ENCODE results near the gene ONECUT3.

ONECUT3 gene

DNA sequence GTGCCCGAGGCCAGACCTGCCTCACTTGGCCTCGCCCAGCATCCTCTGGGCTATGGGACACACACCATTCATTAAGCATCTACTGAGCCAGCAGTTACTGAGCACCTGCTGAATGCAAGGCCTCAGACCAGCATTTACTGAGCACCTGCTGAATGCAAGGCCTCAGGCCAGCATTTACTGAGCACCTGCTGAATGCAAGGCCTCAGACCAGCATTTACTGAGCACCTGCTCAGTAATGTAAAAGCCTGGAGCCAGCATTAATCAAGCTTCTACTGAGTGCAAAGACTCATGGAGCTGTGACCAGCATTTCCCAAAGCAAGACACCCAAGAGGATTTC lies 55.1 kb downstream of the ONECUT3 start:
- FAIRE-seq (no peak), DNase-seq (ENCODE audit: insufficient read length) (no peak)
- TF ChIP-seq TAF1 (IDR thresholded peaks at IDR 0.05; ENCODE audit: borderline replicate concordance, low read depth, low read length) (no peak), POLR2A (IDR thresholded peaks at IDR 0.05; ENCODE audit: low read depth, low read length) (no peak), POLR2AphosphoS5 (IDR thresholded peaks at IDR 0.05; ENCODE audit: low read depth, low read length) (no peak)

DNA sequence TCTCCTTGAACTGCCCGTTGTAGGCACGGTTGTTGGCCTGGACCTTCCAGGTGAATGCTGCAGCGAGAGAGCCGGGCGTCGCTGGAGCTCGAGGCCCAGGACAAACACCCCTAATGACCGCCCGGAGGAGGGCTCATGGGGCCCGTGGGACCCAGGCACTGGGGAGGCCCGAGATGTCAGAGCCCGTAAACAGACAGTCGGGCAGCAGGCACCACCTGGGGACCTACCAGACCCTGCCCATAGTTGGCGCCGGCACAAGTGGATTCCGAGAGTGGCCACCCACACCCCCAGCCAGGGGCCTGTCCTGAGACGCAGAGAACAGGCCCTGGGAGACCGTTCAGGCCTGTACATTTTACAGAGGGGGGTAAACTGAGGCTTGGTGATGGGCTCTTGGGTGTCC lies 56.4 kb downstream of the ONECUT3 start:
- no peak for TF ChIP-seq TAF1 (IDR thresholded peaks at IDR 0.05; ENCODE audit: borderline replicate concordance, low read depth, low read length)
- TF ChIP-seq POLR2A (IDR thresholded peaks at IDR 0.05; ENCODE audit: low read depth, low read length): no peak
- TF ChIP-seq POLR2AphosphoS5 (IDR thresholded peaks at IDR 0.05; ENCODE audit: low read depth, low read length): no peak
- FAIRE-seq (no peak), DNase-seq (ENCODE audit: insufficient read length) (no peak)

DNA sequence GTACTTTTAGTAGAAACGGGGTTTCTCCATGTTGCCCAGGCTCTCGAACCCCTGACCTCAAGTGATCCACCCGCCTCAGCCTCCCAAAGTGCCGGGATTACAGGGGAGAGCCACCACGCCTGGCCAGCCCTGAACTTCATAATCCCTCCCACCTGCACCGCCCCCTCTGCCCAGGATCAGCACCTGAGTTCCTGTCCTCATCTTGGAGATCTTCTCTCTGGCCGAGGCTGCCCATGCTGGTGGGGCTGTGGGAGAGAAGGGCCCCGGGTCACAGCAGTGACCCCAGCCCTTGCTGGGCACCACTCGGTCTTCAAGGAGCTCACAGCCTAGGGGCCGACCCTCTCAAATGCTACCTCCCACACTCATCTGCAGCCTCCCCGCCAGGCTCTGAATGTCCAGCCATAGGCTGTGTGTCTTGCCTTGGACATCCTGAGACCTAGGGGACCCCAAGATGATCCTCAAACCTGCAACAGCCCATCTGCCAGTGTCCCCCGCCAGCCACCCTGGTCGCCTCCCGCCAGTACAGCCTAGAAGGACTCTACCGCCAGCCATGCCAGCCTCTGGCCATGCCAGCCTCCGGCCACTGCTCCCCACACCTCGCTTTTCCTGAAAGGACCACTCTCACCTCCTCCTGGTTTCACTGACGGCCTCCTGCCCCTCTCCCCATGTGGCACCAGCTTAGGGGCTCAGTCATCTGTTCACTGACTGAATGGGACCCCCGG lies 57.3 kb downstream of the ONECUT3 start:
- FAIRE-seq (no peak), DNase-seq (ENCODE audit: insufficient read length) (no peak)
- TF ChIP-seq TAF1 (IDR thresholded peaks at IDR 0.05; ENCODE audit: borderline replicate concordance, low read depth, low read length) (no peak), POLR2AphosphoS5 (IDR thresholded peaks at IDR 0.05; ENCODE audit: low read depth, low read length) (no peak), POLR2A (IDR thresholded peaks at IDR 0.05; ENCODE audit: low read depth, low read length) (no peak)

DNA sequence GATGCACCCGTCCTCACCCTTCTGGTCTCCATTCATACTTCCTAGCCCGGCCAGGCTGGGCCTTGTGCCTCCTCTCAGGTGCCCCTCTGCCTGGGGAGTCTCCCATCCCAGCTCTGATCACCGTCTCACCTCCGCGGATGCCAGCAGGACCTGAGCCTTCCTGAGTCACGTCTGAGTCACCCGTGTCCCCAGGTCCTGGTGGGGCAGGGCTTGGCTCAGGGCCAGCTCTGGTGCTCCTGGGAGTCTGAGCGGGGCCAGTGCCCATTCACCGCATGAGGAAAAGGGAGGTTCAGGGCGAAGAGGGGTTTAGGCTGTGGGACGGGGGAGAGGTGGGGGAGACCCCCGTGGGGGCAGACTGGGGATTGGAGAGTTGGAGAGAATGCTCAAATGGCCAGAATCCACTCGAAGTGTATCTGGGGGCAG lies 58.2 kb downstream of the ONECUT3 start:
- FAIRE-seq (no peak), DNase-seq (ENCODE audit: insufficient read length) (no peak)
- TF ChIP-seq POLR2AphosphoS5 (IDR thresholded peaks at IDR 0.05; ENCODE audit: low read depth, low read length) (no peak), POLR2A (IDR thresholded peaks at IDR 0.05; ENCODE audit: low read depth, low read length) (no peak), TAF1 (IDR thresholded peaks at IDR 0.05; ENCODE audit: borderline replicate concordance, low read depth, low read length) (no peak)

DNA sequence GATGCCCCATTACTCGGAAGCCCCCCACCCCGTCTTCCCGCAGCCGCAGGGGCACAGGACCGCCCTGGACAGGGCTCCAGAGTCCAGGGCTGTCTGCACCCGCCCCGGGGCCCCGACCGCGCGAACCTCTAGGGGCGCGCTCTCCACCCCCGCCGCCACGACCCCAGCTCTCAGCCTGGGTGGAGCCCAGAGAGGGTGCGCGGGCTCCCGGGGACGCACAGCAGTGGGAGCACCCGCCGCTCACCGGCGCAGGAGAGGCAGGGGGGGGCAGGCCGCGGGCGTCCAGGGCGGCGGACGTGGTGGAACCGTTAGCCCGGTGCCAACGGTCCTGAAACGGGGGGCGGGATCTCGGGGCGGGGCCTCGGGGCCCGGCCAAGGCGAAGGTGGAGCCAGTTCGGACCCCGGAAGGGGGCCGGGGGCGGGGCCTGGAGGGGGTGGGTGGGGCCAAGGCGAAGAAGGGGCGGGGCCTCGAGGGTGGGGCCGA lies 58.7 kb downstream of the ONECUT3 start, which contains the start of gene ATP8B3:
TSS of gene ATP8B3 (minus strand) at position 335 of the 484 bp plus-strand sequence. CDS start 540 bp downstream, outside the sequence.
- peak; percentile 100 for DNase-seq (ENCODE audit: insufficient read length)
- no peak for FAIRE-seq
- TF ChIP-seq POLR2A (IDR thresholded peaks at IDR 0.05; ENCODE audit: low read depth, low read length) (no peak), POLR2AphosphoS5 (IDR thresholded peaks at IDR 0.05; ENCODE audit: low read depth, low read length) (no peak), TAF1 (IDR thresholded peaks at IDR 0.05; ENCODE audit: borderline replicate concordance, low read depth, low read length) (no peak)

DNA sequence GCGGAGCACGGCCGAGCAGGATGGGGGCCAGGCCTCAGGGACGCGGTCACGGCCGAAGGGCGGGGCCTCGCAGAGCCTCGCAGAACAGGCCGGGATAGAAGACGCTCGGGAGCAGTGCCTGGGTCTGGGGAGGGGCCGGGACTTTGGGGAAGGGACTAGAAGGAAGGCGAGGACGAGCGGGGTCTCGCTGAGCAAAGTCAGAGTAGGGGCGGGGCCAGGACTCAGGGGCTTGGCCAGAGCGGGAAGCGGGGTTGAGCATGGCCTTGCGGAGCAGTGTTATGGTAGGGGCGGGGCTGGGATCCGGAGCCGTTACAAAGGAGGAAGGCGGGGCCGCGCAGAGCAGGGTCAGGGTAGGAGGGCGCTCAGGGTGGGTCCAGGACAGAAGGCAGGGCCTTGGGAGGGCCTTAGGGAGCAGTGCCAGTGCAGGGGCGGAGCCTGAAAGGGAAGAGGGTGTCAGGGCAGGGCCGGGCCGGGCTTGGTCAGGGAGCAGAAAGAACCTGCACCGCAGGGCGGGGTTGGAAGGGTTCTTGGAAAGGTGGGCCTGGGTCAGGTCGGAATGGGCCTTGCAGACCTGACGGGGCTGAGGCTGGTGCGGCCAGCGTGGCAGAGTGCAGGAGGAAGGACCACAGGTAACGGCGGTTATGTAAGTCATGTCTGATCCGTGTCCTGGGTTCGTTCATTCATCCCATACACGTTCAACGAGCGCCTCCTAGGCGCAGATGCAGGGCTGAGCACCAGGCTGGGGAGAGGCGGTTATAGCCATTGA lies 59.3 kb downstream of the ONECUT3 start:
- no peak for TF ChIP-seq POLR2AphosphoS5 (IDR thresholded peaks at IDR 0.05; ENCODE audit: low read depth, low read length)
- peak; percentile 93 for FAIRE-seq
- peak; percentile 95 for DNase-seq (ENCODE audit: insufficient read length)

DNA sequence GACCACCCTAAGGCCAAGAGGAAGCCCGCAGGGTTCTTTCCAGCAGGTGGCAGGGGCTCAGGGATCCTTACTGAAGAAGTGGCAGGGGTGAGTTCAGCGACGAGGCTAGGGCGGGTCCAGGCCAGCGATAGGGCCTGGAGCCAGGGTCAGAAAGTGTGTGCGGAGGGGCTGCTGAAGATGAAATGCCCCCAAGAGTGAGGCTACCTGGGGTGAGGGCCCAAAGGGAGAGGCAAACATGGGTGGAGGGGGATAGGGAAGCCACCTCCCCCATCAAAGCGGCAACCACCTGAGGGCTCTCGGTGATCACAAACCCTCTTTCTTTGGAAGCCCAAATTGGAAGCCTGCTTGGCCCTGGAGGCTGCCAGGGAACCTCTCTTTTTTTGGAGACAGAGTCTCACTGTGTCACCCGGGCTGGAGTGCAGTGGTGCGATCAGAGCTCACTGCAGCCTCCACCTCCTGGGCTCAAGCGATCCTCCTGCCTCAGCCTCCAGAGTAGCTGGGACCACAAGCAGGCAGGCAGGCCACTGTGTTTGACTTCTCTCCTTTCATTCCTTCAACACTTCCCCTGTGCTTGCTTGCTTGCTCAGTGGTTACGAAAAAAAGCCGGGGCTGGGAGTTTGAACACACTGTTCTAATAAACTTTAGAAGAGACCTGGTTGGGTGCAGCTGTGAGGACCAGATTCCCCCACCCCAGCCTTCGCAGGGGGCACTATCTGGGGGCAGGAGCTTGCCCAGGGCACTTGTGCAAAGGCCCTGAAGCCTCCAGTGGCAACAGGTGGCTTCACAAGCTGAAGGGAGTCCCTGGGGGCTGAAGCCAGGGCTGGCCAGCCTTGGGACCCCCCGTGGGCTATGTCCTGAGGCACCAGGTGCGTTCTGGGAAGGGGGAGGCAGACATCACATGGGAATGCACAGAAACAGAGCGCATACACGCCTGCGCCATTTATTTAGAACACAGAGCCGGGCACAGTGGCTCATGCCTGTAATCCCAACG lies 60.2 kb downstream of the ONECUT3 start:
- TF ChIP-seq TAF1 (IDR thresholded peaks at IDR 0.05; ENCODE audit: borderline replicate concordance, low read depth, low read length): no peak
- no peak for TF ChIP-seq POLR2A (IDR thresholded peaks at IDR 0.05; ENCODE audit: low read depth, low read length)
- no peak for TF ChIP-seq POLR2AphosphoS5 (IDR thresholded peaks at IDR 0.05; ENCODE audit: low read depth, low read length)
- DNase-seq (ENCODE audit: insufficient read length): no peak
- FAIRE-seq: no peak

DNA sequence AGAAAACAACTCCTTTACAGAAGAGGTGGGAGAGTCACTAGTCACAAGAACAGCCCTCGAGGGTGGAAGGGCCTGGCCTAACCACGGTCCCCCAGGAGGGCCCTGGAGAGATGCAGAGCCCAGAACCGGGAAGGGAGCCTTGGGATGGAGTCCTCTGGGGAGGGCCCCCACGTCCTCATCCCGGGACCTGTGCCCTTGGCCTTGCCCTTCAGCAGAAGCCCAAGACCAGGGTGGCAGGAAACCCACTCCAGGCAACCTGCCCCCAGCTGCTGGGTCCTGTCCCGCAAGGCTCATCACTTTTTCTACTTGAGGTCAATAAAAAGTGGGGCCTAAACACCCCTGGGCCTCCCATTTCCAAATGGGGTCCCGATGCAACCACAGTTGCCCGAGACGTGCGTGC lies 61.1 kb downstream of the ONECUT3 start:
- FAIRE-seq: no peak
- TF ChIP-seq POLR2AphosphoS5 (IDR thresholded peaks at IDR 0.05; ENCODE audit: low read depth, low read length) (no peak), TAF1 (IDR thresholded peaks at IDR 0.05; ENCODE audit: borderline replicate concordance, low read depth, low read length) (no peak), POLR2A (IDR thresholded peaks at IDR 0.05; ENCODE audit: low read depth, low read length) (no peak; the same call in 1 of the 2 replicates)
- no peak for DNase-seq (ENCODE audit: insufficient read length)

DNA sequence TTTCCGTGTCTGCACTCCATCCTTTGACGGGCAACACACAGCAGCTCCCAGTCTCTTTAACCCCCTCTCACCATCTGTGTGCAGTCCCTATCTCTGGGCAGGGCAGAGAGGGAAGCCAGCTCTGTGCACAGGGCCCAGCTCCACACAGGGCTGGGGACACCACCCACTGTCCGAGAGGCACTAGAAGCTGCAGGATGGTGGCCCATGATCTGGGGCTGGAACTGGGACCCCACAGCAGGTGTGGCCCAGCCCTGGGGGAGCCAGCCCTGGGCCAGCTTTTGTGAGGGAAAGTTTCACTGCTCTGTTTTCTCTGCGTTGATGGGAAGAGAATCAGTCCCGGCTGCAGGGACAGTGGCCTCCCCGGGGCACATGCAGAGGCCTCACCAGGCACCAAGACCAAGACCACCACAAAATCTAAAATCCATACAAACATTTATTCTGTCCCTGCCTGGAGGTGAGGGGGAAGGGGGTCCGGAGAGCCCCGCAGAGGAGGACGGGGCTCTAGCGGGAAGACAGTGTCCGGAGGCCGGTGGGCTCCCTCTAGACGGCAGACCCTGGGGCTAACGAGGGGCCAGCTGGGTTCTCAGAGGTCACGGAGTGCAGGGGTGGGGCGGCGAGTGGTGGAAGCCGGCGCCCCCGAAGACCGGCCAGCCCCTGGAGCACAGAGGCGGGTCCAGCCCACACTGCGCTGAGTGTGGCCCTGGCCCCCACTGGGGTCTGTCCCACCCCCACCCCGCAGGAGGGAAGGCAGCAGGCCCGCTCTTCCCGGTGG lies 61.7 kb downstream of the ONECUT3 start:
- DNase-seq (ENCODE audit: insufficient read length) (no peak), FAIRE-seq (no peak)
- no peak for TF ChIP-seq TAF1 (IDR thresholded peaks at IDR 0.05; ENCODE audit: borderline replicate concordance, low read depth, low read length)
- no peak for TF ChIP-seq POLR2AphosphoS5 (IDR thresholded peaks at IDR 0.05; ENCODE audit: low read depth, low read length)
- no peak; the same call in 1 of the 2 replicates for TF ChIP-seq POLR2A (IDR thresholded peaks at IDR 0.05; ENCODE audit: low read depth, low read length)

Measured in GM12892 (cell line).